DND-41 (cell line): Measurements from ENCODE around the gene TAF1.

Experiments
- ATAC-seq: fragments of 200-7000 bp; cut with Tn5 transposase; 3 replicates; pipeline ENCODE4 v1.9.1; 2021; ENCODE audit warnings: low read depth; ENCODE audit not compliant: insufficient read depth
- DNase-seq: peaks from one replicate; pipeline ENCODE4 v3.0.0-alpha.2; 2020
- H2AFZ ChIP-seq: 2 replicates; pipeline ENCODE4 v1.6.0; 2012; ENCODE audit warnings: low read depth, low read length
- H3K27ac ChIP-seq: 2 replicates; pipeline ENCODE4 v1.5.1; 2012; ENCODE audit warnings: low read length, inconsistent platforms
- H3K27me3 ChIP-seq: fragments of 200-600 bp; sonication (generic); 2 replicates; pipeline ENCODE4 v1.6.0; 2012; ENCODE audit warnings: low read length, mild to moderate bottlenecking, inconsistent platforms; ENCODE audit not compliant: insufficient read depth, poor library complexity
- H3K36me3 ChIP-seq: 2 replicates; pipeline ENCODE4 v1.5.1; 2012; ENCODE audit warnings: low read length, inconsistent platforms; ENCODE audit not compliant: insufficient read depth
- H3K4me1 ChIP-seq: 2 replicates; pipeline ENCODE4 v1.5.1; 2012; ENCODE audit warnings: mild to moderate bottlenecking, low read length; ENCODE audit not compliant: insufficient read depth
- H3K4me2 ChIP-seq: 2 replicates; pipeline ENCODE4 v1.6.0; 2012; ENCODE audit warnings: mild to moderate bottlenecking, moderate library complexity, low read length, inconsistent platforms; ENCODE audit not compliant: insufficient read depth
- H3K4me3 ChIP-seq, 2 experiments: fragments of 200-600 bp in 1 of 2; shearing (Covaris generic) in 1 of 2; 2 replicates each; pipeline ENCODE4 v1.5.1; 2012 to 2016; ENCODE audit warnings: inconsistent platforms in 2 of 2, low read length in 2 of 2, mild to moderate bottlenecking in 2 of 2, low read depth in 1 of 2, moderate library complexity in 1 of 2
- H3K79me2 ChIP-seq: 2 replicates; pipeline ENCODE4 v1.6.0; 2012; ENCODE audit warnings: low read length, inconsistent platforms; ENCODE audit not compliant: insufficient read depth
- H3K9ac ChIP-seq: 2 replicates; pipeline ENCODE4 v1.6.0; 2012; ENCODE audit warnings: low read depth, mild to moderate bottlenecking, inconsistent platforms, low read length, moderate library complexity
- H3K9me3 ChIP-seq: 2 replicates; pipeline ENCODE4 v1.5.1; 2012; ENCODE audit warnings: low read length, moderate library complexity, mild to moderate bottlenecking, inconsistent platforms; ENCODE audit not compliant: insufficient read depth, severe bottlenecking
- H4K20me1 ChIP-seq: 2 replicates; pipeline ENCODE4 v1.6.0; 2012; ENCODE audit warnings: low read length; ENCODE audit not compliant: insufficient read depth
- CTCF ChIP-seq: IDR thresholded peaks from 2 replicates; pipeline ENCODE4 v1.5.1; 2012; ENCODE audit warnings: borderline replicate concordance, low read length, moderate library complexity, mild to moderate bottlenecking; ENCODE audit not compliant: poor library complexity, severe bottlenecking; ENCODE audit errors: extremely low read depth
- EZH2 ChIP-seq: IDR thresholded peaks from 3 replicates; pipeline ENCODE4 v1.6.1; 2012; ENCODE audit warnings: borderline replicate concordance, low read depth, mild to moderate bottlenecking, moderate library complexity, low read length, inconsistent platforms; ENCODE audit not compliant: severe bottlenecking

TAF1 gene

GRCh38 chrX:71453056-71453455, 86.9 kb downstream of the TAF1 start:
- H3K36me3 ChIP-seq = peaks cover 51% of the 10 kb centered on the region
- DNase-seq = no peak
- no peak overlapping the region for H3K4me3 ChIP-seq
- no peaks in the 10 kb centered on the region for H3K4me1 ChIP-seq
- no peak for TF ChIP-seq CTCF
- TF ChIP-seq EZH2 = no peak
- H3K27me3 ChIP-seq = no peaks in the 10 kb centered on the region
- no peaks in the 10 kb centered on the region for H3K79me2 ChIP-seq
- H2AFZ ChIP-seq = no peak overlapping the region
- no peaks in the 10 kb centered on the region for H4K20me1 ChIP-seq
- H3K27ac ChIP-seq = no peak overlapping the region
- H3K4me2 ChIP-seq = no peak overlapping the region
- ATAC-seq = no peak
- H3K9me3 ChIP-seq = no peaks in the 10 kb centered on the region
- no peak overlapping the region for H3K9ac ChIP-seq

- DNase-seq (no peak), ATAC-seq (no peak)
- TF ChIP-seq EZH2 = no peak
- no peaks in the 10 kb centered on the region for H4K20me1 ChIP-seq
- no peak overlapping the region for H2AFZ ChIP-seq
- H3K4me1 ChIP-seq = no peaks in the 10 kb centered on the region
- no peaks in the 10 kb centered on the region for H3K9me3 ChIP-seq
- no peak overlapping the region for H3K4me2 ChIP-seq
- H3K36me3 ChIP-seq = peaks cover 61% of the 10 kb centered on the region
- no peak overlapping the region for H3K9ac ChIP-seq
- no peaks in the 10 kb centered on the region for H3K79me2 ChIP-seq
- no peaks in the 10 kb centered on the region for H3K27me3 ChIP-seq
- no peak overlapping the region for H3K4me3 ChIP-seq
- no peak overlapping the region for H3K27ac ChIP-seq
Observed at GRCh38 chrX:71454222-71454621, 88.1 kb downstream of the TAF1 start.

- H3K9me3 ChIP-seq = no peaks in the 10 kb centered on the region
- no peak overlapping the region for H2AFZ ChIP-seq
- no peak for TF ChIP-seq CTCF
- TF ChIP-seq EZH2 = no peak
- no peaks in the 10 kb centered on the region for H4K20me1 ChIP-seq
- no peak overlapping the region for H3K9ac ChIP-seq
- no peak overlapping the region for H3K27ac ChIP-seq
- H3K36me3 ChIP-seq = peaks cover 89% of the 10 kb centered on the region
- H3K4me1 ChIP-seq = no peaks in the 10 kb centered on the region
- no peaks in the 10 kb centered on the region for H3K79me2 ChIP-seq
- H3K4me2 ChIP-seq = no peak overlapping the region
- H3K4me3 ChIP-seq = no peak overlapping the region
- no peak for DNase-seq
- ATAC-seq = no peak
- H3K27me3 ChIP-seq = no peaks in the 10 kb centered on the region
Observed at GRCh38 chrX:71458866-71459265, 92.7 kb downstream of the TAF1 start.

GRCh38 chrX:71464968-71465367, 98.8 kb downstream of the TAF1 start:
- H3K36me3 ChIP-seq = peaks cover 54% of the 10 kb centered on the region
- no peaks in the 10 kb centered on the region for H3K27me3 ChIP-seq
- DNase-seq = no peak
- no peak for TF ChIP-seq EZH2
- no peak for TF ChIP-seq CTCF
- H3K79me2 ChIP-seq = no peaks in the 10 kb centered on the region
- H3K27ac ChIP-seq = no peak overlapping the region
- H2AFZ ChIP-seq = no peak overlapping the region
- no peaks in the 10 kb centered on the region for H4K20me1 ChIP-seq
- H3K4me3 ChIP-seq = no peak overlapping the region
- H3K4me1 ChIP-seq = no peaks in the 10 kb centered on the region
- H3K9ac ChIP-seq = no peak overlapping the region
- ATAC-seq = no peak
- no peaks in the 10 kb centered on the region for H3K9me3 ChIP-seq
- no peak overlapping the region for H3K4me2 ChIP-seq
